Fibroblast of skin of scalp (primary cell): ENCODE data around the gene C1S.
A peak's percentile ranks its signal among the peaks of the same experiment; 100 is the strongest.

Source experiments
- DNase-seq: peaks from one replicate; pipeline ENCODE4 v3.0.0-alpha.2; 2013

The C1S gene

GRCh38 chr12:7076493-7076892, 16.0 kb downstream of the C1S start:
- DNase-seq: no peak

- no peak for DNase-seq
These were observed 17.6 kb downstream of the C1S start for GRCh38 chr12:7078163-7078562.

- DNase-seq: peak; percentile 57
These were observed 19.3 kb downstream of the C1S start for GRCh38 chr12:7079826-7080125.

DNA sequence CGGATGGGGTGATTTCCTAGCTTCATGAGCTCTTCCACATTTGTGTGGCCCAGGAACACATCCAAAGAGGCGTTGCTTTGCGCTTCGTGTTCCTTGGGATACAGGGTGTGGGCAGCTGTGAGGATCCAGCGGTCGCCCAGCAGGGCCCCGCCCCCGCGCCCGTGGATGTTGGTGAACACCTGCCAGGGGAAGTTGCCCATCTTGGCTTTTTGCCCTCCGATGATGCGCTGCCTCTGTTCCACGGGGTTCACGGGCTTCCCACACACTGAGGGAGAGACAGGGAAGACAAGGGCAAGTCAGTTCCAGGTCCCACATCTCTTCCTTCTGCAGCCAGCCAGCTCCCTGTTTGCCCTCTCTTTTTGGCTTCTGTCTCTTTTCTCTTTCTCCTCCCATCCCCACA, 20.5 kb downstream of the C1S start:
- DNase-seq: no peak

GRCh38 chr12:7083125-7083524, 22.6 kb downstream of the C1S start:
- DNase-seq: no peak

GRCh38 chr12:7089196-7089871, 28.8 kb downstream of the C1S start:
- no peak for DNase-seq

GRCh38 chr12:7090222-7090998, 29.9 kb downstream of the C1S start:
- DNase-seq: no peak

DNA sequence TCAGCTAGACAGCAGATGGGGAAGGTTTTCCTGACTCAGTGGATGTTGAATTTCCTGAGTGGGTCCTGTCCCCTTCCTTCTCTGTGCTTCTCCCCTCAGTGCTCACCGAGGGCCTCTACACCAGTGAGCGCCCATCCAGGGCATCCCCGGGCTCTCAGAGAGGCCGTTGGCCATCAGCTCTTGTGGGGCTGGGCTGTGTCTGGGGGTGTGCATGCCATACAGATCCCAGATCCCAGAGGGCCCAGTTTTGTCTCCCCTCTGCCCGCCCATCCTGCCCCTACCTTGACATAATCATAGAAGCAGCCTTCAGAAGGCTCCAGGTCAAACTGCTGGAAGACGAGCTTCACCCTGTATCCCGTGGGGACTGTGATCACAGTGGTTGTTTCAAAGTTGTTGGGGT, 30.7 kb downstream of the C1S start:
- DNase-seq: no peak

- no peak for DNase-seq
These were observed 31.2 kb downstream of the C1S start for GRCh38 chr12:7091660-7092228.

DNA sequence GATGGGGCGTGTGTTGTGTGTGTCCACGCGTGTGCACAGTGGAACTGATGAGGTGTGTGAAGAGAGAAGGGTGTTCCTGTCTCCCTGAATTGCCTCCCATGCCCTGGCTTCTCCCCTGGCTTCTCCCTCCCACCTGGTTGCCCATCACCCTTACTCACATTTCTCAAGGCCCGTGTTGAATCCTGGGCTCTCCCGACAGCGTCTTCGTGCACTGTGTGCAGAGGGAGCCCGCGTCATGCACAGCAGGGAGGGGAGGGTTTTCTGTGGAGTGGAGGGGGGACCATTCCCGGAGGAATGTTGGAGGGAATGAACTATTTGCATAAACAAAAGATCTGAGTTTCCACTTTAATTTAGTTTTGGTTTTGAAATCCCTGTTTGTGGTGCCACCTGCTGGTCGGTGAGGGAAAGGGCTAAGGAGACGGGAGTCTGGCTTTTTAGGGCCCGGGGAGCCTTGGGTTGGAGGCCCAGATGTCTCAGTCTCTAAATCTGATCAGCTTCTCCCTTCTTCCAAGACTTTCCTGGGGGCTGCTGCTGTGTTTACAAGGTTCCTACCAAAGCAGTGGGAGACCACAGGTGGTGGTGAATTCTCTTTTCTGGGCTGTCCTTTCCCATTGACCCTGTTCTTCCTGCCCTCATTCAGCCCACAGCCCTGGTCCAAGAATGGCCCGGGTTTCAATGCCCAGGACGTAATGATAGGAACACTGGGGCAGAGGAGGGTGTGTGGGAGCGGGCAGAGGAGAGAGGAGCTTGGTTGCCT, 31.9 kb downstream of the C1S start, which contains the start of gene C1R:
Gene C1R (minus strand): TSS at position 217 of the 757 bp plus-strand sequence. CDS start 57 bp downstream, at position 160.
- peak; percentile 95 for DNase-seq

GRCh38 chr12:7092986-7093460, 32.5 kb downstream of the C1S start:
- no peak for DNase-seq

DNA sequence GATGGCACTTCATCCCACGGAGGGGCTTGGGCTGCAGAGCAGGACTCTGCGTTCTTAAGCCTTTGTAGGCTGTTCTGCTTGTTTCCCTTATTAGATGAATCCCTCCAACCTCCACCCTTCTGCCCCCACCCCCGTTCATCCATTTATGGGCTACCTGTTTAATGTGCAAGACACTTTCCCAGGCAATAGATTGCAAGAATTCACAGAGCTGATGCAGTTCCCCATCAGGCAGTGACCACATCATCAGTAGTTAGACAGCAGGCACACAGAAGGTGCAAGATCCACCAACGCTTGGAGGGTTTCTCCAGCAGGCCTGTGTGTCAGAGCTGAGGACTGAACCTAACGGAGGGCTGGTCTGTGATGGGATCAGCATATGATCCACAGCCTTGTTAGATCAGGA, 33.0 kb downstream of the C1S start:
- DNase-seq: no peak

GRCh38 chr12:7093892-7094291, 33.4 kb downstream of the C1S start:
- DNase-seq: peak; percentile 38

GRCh38 chr12:7096006-7096932, 35.8 kb downstream of the C1S start:
- no peak for DNase-seq

DNA sequence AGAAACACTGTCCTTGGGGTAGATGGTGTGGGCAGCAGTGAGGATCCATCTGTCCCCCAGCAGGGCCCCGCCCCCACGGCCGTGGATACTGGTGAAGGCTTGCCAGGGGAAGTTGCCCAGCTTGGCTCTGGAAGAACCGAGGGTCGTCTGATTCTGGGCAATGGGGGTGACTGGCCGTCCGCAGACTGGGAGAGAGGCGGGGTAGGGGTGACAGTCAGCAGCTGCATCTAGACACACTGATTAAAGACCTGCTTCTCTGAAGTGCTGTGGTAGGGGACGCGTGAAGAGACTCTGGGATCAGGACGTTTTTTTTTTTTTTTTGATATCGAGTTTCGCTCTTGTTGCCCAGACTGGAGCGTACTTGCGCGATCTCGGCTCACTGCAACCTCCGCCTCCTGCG, 36.5 kb downstream of the C1S start:
- DNase-seq: no peak

GRCh38 chr12:7099290-7099996, 38.9 kb downstream of the C1S start:
- no peak for DNase-seq

GRCh38 chr12:7100239-7100638, 39.7 kb downstream of the C1S start:
- DNase-seq: no peak

- DNase-seq: no peak
These were observed 40.7 kb downstream of the C1S start for GRCh38 chr12:7101047-7101693.

DNA sequence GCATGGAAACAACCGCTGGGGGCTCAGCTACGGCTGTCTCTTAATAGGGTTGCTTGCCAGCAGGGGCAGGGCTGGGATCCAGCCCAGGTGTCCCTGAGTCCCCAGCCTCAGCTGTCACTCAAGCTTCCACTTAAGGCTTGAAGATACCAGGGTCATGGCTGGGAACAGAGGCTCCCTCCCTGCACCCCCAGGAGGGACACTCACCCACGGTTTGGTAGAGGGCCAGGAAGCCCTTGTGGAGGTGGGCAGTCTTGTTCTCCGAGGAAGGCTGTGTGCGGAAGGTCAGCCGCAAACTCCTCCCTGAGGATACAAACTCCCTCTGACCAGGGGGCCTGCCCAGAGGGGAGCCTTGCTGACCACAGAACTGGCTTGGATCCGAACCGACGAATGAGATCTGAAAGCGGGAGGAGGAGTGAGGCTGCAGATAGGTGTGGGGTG, 41.2 kb downstream of the C1S start:
- no peak for DNase-seq

DNA sequence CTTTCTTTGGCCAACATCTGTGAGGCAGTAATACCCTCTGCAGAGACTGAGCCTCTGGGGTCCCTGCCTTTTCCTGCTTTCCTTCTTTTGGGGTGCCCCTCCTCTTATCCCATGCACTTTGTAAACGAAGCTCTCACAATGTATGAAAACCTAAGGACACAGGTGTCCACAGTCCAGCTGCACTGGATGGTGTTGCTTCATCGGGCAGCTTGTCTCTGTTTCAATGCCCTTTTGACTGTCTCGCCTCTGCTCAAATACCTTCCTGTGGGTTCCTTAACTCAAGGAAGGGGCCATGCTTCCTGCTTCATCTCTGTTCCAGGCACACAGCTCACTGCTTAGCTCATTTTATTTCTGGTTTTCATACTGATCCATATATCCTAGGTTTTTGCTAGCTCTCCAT, 42.1 kb downstream of the C1S start:
- no peak for DNase-seq
